HK-2 (cell line): ENCODE measurements around the gene SRPRB.

ENCODE experiments used
- DNase-seq: peaks from one replicate; pipeline ENCODE4 v3.0.0-alpha.2; 2018; ENCODE audit not compliant: unreplicated experiment

The SRPRB gene

DNA sequence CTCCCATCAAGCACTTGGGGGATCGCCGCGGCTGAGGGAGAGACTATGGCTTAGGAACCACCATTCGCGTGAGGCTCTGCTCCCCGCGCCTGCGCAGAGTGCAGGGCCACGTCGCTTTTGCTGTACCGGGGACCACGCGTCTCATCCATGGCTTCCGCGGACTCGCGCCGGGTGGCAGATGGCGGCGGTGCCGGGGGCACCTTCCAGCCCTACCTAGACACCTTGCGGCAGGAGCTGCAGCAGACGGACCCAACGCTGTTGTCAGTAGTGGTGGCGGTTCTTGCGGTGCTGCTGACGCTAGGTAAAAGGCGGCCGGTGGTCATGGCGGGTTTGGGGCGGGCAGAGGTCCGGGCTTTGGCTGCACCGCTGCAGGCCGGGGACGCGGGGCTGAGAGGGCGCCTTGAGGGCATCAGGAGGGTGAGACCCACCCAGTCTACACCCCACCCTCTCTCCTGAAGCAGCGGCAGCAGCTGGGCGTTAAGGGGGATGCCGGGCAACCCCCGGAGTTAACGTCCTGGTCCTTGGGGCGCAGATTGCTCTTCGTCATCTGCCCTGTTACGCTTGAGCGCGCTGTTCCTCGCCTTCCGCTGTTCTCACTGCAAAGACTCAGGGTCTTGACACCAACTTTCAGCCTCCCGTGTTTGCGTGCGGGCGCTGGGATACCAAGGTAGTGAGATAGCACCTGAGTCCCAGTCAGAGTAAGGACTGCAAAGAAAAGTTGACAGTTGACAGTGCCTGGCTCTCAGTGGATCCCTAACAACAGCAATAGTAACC, at the start of gene SRPRB:
TSS of gene SRPRB (plus strand) at position 114 of the 774 bp plus-strand sequence. CDS start at position 148, 34 bp downstream.
- peak; percentile 96 for DNase-seq

DNA sequence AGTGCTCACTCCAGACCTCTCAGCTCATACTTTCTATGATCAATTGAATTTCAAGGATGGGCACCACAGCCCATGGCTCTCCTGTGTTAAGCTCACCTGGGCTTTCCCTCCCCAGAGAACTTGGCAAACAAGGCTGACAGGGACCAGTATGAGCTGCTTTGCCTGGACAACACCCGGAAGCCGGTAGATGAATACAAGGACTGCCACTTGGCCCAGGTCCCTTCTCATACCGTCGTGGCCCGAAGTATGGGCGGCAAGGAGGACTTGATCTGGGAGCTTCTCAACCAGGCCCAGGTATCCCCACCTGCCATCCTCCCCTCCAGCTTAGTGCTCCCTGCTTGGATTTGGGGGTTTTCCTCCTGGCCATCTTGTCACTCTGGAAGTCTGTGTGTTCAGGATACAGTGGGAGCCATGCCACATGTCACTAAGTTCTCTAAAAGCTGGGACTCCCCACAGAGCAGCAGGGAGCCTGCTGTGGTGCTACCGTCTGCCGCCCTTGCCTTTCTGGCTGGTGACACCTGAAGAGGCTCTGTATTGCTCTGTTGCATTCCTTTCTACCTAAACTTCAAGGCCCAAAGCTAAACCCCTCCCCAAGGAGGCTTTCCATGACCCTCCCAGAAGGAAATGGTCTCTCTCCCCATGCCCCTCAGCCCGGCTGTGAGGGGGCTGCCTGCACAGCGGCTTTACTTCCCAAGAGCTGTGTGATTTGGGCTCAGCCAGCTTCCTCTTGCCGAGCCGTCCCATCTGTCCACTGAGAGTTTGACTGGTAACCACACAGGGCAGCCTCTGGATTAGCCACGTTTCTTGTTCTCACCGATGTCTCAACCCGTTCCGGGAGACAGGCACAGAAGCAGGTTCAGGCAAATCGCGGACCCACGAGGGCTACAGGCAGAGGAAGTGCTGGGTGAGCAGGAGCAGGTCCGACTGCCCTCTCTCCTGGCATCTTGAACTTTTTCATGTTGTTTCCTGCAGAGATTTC, 48.6 kb upstream of the SRPRB start:
- no peak for DNase-seq

DNA sequence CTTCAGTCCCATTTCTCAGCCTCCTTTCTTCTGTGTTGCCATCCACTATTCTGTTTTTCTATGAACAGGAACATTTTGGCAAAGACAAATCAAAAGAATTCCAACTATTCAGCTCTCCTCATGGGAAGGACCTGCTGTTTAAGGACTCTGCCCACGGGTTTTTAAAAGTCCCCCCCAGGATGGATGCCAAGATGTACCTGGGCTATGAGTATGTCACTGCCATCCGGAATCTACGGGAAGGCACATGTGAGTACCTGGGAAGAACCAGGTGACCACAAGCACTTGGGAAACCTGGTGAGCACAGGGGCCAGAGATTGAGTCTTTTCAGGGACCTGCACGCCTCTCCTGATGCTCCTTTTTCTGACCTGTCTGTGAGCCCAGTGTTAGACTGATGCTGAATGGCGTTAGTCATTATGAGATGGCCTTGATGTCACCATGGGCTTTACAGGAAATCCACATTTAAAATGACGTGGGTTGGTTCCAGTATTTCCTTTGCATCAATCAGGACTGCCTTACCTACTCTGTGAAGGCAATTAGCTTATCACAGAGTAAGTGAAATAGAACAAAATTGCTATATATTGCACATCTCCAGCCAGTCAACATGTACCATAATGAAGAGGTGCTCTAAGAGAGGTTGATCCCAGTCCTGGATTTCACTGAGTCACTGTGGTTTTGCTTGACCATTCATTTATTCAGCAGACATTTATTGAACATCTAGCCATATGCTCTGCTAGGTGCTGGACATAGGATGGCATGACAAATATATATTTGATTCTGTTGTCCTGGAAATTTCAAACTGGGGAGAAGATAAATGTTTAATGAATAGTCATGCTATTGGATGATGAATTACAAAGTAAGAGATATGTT, 47.7 kb upstream of the SRPRB start:
- no peak for DNase-seq

DNA sequence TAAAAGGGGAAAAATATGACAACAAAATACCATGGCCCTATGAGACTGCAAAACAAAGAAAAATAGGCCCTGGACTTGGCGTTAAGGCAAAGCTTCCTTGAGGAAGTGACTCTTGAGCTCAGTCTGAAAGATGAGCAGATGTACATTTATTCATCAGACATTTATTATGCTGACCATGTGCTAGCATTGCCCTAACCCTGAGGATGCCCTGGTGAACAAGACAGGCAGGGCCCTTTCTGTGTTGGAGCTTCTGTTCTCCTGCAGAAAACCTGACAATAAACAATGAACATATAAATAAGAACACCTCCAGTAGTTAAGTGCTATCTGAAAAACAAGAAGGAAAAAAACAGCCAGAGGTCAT, 47.1 kb upstream of the SRPRB start:
- no peak for DNase-seq

GRCh38 chr3:133758964-133759739, 46.5 kb upstream of the SRPRB start:
- no peak for DNase-seq

DNA sequence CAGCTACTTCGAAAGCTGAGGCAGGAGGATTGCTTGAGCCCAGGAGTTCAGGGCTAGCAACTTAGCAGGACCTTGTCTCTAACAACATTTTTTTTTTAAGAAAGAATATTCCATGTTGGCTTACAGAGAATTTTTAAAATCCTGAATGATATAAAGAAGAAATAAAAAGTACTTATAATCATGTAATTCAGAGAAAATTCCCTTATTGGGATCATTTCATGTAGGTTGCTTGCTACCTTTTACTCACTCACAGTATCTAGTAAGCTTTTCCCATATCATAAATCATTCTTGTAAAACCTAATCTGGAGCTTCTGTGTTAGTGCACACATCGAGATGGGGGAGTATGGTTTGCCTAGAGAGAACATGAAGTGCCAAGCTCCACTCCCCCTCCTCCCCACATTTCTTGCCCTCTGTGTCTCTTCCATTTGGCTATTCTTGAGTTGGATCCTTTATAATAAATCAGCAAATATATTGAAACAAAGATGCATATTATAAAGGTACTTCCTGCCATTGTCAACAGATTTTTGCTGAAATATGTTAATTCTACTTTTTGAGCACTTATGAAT, 45.8 kb upstream of the SRPRB start:
- no peak for DNase-seq

DNA sequence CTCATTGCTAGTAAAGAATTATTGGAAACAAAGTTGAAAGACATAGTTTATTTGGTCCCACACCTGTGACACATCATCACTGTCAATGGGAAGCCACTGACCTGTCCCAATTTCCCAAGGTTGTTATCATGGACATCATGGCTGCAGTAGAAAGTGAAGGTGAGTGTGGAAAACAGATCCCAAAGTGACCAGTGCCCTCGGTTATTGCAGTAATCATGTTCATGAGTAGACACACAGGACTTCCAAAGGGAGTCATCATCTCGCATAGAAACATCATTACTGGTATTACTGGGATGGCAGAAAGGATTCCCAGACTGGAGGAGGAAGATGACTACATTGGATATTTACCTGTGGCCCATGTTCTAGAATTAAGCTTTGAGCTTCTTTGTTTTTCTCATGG, 44.7 kb upstream of the SRPRB start:
- no peak for DNase-seq

DNA sequence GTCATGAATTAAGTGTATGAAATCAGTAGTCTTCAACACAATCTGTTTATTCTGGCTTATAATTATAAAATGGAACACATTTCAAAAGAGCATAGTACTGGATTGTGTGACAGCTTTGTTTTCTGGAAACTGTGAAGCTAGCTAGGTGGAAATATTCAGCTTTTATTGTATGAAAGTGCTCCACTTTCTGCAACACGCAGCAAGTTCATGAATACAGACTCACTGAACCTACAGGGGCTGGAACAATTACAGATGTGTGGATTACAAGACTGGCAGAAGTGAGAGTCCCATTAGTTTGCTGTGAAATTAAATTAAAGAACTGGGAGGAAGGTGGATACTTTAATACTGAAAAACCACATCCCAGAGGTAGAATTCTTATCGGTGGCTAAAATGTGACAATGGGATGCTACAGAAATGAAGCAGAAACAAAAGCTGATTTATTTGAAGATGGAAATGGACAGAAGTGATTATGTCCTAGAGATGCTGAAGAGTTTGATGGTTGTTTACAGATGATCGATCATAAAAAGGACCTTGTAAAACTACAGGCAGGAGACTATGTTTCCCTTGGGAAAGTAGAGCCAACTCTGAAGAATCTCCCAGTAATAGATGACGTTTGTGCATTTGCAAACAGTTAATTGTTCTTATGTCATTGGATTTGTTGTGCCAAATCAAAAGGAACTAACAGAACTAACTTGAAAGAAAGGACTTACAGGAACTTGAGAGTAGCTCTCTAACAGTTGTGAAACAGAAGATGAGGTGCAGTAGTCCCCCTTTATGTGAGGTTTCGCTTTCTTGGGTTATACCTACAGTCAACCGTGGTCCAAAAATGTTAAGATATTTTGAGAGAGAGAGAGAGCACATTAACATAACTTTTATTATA, 43.8 kb upstream of the SRPRB start:
- DNase-seq = no peak

GRCh38 chr3:133762539-133762938, 43.1 kb upstream of the SRPRB start:
- no peak for DNase-seq

GRCh38 chr3:133763797-133764683, 41.6 kb upstream of the SRPRB start:
- DNase-seq = no peak

GRCh38 chr3:133765256-133765655, 40.4 kb upstream of the SRPRB start:
- DNase-seq = no peak

GRCh38 chr3:133767607-133768006, 38.0 kb upstream of the SRPRB start:
- DNase-seq = no peak

GRCh38 chr3:133769536-133769935, 36.1 kb upstream of the SRPRB start:
- no peak for DNase-seq

DNA sequence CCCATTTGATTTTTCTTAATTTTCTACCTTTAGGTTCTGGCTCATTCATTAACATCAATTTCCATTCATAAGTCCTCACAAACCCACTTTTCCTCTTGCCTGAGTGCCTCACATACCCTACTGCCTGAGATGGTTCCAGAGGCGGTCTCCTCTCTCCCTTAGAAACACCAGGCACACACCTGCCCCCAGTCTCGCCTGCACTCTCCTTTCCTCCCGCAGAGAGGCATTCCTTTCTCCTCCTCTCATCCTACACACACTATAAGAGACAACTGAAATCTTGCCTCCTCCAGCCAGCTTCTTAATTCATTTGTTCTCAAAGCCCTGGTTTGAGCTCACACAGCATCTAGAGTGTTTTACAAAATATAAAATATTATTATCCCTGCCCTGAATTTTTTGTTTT, 31.9 kb upstream of the SRPRB start:
- no peak for DNase-seq

DNA sequence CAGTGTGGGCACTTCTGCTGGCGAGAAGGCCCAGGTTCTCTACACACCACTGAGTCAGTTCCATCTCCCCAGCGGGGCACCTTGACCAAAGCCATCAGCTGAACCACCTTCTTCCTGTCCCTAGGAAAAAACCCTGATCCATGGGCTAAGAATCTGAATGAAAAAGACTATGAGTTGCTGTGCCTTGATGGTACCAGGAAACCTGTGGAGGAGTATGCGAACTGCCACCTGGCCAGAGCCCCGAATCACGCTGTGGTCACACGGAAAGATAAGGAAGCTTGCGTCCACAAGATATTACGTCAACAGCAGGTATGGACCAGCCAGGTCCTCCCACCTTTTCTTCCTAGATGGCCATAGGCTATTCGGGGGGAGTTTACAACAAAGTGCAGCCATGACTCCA, 30.3 kb upstream of the SRPRB start:
- no peak for DNase-seq

- DNase-seq = no peak
Measured at GRCh38 chr3:133775835-133776234, 29.8 kb upstream of the SRPRB start.

DNA sequence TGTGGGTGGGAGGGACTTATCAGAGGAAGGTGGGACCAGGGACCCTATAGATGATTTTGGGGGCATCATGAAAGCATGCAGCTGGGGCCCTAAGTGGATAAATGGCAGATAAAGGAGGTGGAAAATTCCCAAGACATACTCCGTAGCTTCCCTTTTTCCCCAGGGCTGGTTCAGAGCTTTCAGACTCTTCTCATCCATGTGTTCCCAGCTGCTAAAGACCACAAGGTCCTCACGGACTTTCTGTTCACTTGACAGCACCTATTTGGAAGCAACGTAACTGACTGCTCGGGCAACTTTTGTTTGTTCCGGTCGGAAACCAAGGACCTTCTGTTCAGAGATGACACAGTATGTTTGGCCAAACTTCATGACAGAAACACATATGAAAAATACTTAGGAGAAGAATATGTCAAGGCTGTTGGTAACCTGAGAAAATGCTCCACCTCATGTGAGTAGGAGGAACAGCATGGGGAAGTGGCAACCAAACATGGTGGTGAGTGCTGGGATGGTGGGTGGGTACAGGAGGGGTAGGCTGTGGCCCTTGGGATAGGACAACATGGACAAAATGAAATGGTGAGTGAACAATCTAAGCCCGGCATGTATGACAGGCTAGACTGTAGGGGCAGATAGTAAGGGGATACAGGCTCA, 28.7 kb upstream of the SRPRB start:
- DNase-seq = no peak
